HL-60/S4 treated with retinoic acid at 250 ng/mL for 4 days and 3 days (cell line): ENCODE measurements around the gene CCDC57.

ENCODE experiments used
- in situ Hi-C: fragments of 300-500 bp; cut with MboI; formaldehyde crosslinking; loops from 2 replicates; pipeline ENCODE4 v1.7.0; 2022; ENCODE audit warnings: low sequenced_read_pairs

Gene CCDC57

GRCh38 chr17:82212331-82213250 lies at the start of gene CCDC57:
Gene CCDC57 (minus strand): TSS chr17:82212842. CDS start chr17:82201944, 10,898 bp downstream.
- in situ Hi-C loops: no loop called here

GRCh38 chr17:82262344-82262743 lies 49.7 kb upstream of the CCDC57 start:
- in situ Hi-C loops: no loop called here

GRCh38 chr17:82259972-82260961 lies 47.6 kb upstream of the CCDC57 start:
- in situ Hi-C loops: loop anchor here (10.0 kb wide), 1 partner anchor 145 kb away; no protein-coding TSS in a partner anchor

GRCh38 chr17:82258555-82258954 lies 45.9 kb upstream of the CCDC57 start:
- in situ Hi-C loops: loop anchor here (10.0 kb wide), 1 partner anchor 146 kb away; no protein-coding TSS in a partner anchor

GRCh38 chr17:82257473-82257872 lies 44.8 kb upstream of the CCDC57 start:
- in situ Hi-C loops: loop anchor here (10.0 kb wide), 1 partner anchor 147 kb away; no protein-coding TSS in a partner anchor

- in situ Hi-C loops: loop anchor here (10.0 kb wide), 1 partner anchor 148 kb away; no protein-coding TSS in a partner anchor
These were observed 43.7 kb upstream of the CCDC57 start for GRCh38 chr17:82256242-82256885.

- in situ Hi-C loops: loop anchor here (10.0 kb wide), 1 partner anchor 149 kb away; no protein-coding TSS in a partner anchor
These were observed 42.8 kb upstream of the CCDC57 start for GRCh38 chr17:82255402-82255972.

- in situ Hi-C loops: loop anchor here (10.0 kb wide), 1 partner anchor 150 kb away; no protein-coding TSS in a partner anchor
These were observed 42.1 kb upstream of the CCDC57 start for GRCh38 chr17:82254746-82255145.

GRCh38 chr17:82254096-82254495 lies 41.5 kb upstream of the CCDC57 start:
- in situ Hi-C loops: loop anchor here (10.0 kb wide), 1 partner anchor 151 kb away; no protein-coding TSS in a partner anchor

- in situ Hi-C loops: loop anchor here (10.0 kb wide), 1 partner anchor 152 kb away; no protein-coding TSS in a partner anchor
These were observed 40.5 kb upstream of the CCDC57 start for GRCh38 chr17:82253179-82253544.

- in situ Hi-C loops: loop anchor here (10.0 kb wide), 1 partner anchor 152 kb away; no protein-coding TSS in a partner anchor
These were observed 40.0 kb upstream of the CCDC57 start for GRCh38 chr17:82252511-82253178.

GRCh38 chr17:82250868-82251500 lies 38.3 kb upstream of the CCDC57 start:
- in situ Hi-C loops: loop anchor here (10.0 kb wide), 1 partner anchor 154 kb away; no protein-coding TSS in a partner anchor

GRCh38 chr17:82249896-82250581 lies 37.4 kb upstream of the CCDC57 start:
- in situ Hi-C loops: loop anchor here (10.0 kb wide), 1 partner anchor 155 kb away; no protein-coding TSS in a partner anchor

GRCh38 chr17:82248815-82249674 lies 36.4 kb upstream of the CCDC57 start:
- in situ Hi-C loops: no loop called here

- in situ Hi-C loops: no loop called here
These were observed 35.4 kb upstream of the CCDC57 start for GRCh38 chr17:82247856-82248671.

- in situ Hi-C loops: no loop called here
These were observed 34.7 kb upstream of the CCDC57 start for GRCh38 chr17:82247182-82247823.
